Stimulated activated CD4-positive, alpha-beta T cell treated with anti-CD3 and anti-CD28 coated beads, Interleukin-12 subunit alpha, Interleukin-12 subunit beta, amount 100 ng/mL, for 48 hours (primary cell): ENCODE data around the gene DMGDH.
A peak's percentile ranks its signal among the peaks of the same experiment; 100 is the strongest.
"Not testable (repeated sequence)": the region's sequence is repeated elsewhere in the genome, so short reads cannot be mapped to it uniquely, and the experiment has no call there.

Source experiments
- DNase-seq, 3 donors: peaks; one replicate each; pipeline ENCODE4 v3.0.0-alpha.2; 2020; ENCODE audit warnings: low read depth in 2 of 3, low spot score in 1 of 3

The DMGDH gene

DNA sequence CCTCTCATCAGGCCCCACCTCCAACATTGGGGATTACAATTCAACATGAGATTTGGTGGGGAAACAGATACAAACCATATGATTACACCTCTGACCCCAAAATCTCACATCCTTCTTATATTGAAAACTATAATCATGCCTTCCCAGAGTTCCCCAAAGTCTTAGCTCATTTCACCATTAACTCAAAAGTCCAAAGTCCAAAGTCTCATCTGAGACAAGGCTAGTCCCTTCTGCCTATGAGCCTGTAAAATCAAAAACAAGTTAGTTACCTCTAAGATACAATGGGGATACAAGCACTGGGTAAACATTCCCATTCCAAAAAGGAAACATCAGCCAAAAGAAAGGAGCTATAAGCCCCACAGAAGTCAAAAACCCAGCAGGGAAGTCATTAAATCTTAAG, 57.6 kb downstream of the DMGDH start:
- no peak for DNase-seq

DNA sequence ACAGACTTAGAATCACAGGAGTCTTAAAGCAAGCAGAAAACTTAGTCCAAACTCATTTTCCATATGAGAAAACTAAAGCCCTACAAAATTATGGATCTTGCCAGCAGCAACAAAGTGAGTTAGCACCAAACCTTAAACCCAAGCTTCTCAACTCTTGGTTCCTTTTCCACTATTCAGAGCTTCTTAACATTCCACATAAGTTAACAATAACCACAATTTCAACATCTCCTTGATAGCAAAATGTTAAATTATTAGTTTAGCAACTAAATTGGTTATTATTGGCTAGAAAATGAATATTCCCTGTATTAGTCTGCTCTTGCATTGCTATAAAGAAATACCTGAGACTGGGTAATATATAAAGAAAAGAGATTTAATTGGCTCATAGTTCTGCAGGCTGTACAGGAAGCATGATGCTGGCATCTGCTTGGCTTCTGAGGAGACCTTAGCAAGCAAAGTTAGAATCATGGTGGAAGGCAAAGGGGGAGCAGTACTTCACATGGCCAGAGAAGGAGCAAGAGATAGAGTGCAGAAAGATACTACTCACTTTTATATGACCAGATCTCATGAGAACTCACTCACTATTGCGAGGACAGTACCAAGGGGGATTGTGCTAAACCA, 58.1 kb downstream of the DMGDH start:
- DNase-seq, result no peak

DNA sequence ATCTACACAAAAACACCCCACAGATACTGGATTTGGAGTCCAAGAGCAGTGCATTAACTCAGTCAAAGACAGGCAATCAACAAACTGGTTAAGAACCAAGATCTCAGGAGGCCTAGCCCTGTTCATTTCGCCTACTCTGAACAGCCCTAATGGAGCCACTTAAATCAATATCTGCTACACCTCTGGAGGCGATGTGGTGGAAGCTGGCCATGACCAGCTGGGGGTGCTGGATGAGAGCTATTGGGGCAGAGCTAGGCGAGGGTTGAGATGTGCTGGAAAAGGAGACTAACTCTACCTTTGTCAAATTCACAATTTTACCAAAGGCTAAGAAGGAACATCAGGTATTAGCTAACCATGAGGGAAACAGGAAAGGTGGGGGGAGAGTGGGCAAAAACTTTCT, 61.1 kb downstream of the DMGDH start:
- DNase-seq, result no peak

DNA sequence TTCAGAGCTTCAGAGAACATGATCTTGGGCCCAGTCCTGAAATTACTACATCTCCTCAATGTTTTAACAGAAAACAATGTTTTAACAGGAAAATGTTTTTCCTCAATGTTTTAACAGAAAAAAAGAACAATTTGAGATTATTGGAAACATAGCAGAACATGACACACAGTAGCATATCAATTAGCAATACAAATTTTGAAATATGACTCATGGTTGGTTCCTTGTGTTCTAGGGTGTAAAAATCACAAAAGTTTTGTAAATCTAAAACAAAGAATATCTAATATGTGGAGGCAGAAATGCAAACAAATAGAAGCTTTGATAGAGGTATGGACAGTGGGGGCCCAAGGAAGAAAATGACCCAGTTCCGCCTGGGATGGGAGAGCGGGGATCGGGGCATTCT, 61.6 kb downstream of the DMGDH start:
- no peak for DNase-seq

DNA sequence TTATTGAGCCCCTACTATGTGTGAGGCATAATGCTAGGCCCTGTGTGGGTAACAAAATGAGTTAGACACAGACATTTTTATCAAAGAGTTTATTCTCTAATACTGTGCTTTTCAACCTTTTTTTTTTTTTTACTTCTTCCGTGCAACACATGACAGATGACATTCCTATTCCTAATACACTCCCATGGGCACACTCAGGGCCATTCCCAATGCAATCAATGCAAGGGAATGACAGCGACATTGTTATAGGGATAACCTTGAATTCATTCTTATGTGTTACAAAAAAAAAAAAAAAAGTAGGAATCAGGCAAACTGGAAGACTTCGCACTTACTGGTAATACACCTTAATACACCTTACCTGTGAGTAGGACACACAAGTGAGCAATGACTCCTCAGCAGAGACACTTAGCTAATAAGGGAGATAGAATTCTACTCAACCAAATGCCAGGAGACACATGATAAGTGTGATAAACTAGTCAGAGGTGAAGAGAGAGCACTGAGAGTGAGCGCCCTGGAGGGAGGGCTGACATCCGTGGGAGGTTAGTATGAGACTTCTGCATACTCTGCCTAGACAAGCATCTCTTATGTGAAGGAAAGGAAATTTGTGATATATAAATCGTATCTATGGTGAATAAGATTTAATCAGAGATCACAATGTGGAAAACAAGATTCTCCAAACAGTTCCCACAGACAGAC, 63.4 kb downstream of the DMGDH start:
- DNase-seq, result no peak

DNA sequence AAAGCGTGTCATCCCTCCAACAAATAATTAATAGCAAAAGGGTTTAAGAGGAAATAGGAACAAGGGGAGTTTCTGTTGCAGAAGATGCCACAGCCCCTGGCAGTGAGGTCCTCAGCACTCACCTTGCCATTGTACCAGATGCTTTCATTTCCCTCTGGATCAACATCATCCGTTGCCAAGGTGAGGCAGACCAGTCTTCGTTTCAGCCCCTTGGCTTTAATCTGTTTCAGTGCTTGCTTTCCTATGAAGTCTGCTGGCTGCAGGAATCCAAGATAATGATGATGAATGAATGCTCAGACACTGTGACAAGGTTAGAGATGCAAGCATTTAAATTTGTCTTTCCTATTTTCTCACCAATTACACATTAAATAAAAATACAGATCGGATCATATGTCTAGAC, 64.3 kb downstream of the DMGDH start:
- no peak for DNase-seq

DNA sequence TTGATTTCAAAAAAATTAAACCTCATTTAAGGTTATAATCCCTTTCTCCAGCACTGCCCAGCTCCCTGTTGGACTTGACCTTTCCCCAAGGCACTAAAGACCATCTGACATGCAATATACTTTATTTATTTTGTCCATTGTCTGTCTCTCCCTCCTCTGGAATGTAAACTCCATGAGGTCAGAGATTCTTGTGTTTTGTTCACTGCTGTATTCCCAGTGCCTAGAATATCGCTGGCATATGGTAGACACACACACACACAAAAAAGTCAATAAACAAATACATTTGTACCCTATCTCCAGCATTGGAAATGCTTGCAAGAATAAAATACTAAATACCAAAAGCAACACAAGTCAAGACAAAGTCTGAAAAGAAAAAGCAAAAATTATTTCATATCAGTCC, 67.1 kb downstream of the DMGDH start:
- no peak for DNase-seq

DNA sequence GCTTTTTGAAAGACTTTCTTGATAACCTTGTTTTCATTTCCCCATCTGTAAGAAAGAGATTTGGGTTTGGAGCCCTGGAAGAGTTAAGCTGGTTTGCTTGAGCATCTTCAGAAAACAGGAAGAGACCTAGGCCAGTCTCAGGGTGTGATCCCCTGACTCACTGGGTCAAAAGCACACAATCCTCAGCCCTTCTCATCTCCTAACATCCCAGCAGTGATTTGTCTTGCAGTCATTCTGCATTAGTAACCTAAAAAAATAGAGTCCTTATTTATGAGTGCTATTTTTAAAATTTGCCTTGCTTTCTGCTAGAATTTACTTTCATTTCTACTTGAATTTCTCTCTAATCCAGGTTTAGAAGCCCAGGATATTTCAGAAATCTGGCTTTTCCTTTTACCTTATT, 68.0 kb downstream of the DMGDH start:
- no peak for DNase-seq

DNA sequence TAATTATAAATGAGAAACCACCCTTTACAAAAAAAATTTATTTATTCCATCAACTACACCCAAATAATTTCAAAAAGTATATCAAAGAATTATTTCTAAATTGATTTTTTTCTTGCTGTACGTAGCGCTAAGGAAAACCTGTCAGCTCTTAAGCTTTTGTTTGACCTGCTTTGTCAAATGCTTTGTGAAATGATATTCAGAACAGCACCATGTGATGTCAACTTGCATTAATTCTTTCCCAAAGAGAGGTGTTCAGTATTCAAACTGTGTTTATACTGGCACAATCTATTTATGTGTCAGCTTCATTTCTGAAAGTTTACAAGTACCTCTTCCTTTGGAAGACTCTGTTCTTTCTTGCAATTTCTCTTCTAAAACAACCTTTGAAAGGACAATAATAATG, 72.4 kb downstream of the DMGDH start:
- no peak for DNase-seq

DNA sequence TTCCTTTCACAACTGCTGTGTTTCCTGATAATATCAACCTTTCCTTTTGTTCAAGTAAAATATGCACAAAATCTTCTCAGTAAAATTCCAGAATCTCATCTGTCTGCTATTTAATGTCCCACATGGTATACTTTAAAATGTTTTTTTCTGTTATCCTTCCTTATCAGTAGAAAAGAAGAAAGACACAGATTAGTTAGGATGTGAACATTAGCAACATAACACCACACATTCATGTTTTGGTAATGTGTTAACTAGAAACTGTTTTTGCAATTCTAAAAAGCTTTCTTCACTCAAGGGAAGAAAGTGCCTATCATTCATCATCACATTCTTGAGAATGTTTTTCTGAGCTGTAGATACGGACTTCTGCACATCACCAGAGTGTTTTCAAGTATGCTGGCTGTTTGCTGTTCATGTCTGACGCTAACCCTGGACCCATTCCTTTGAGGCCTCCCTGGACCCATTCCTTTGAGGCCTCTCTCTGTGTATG, 73.9 kb downstream of the DMGDH start:
- no peak for DNase-seq

DNA sequence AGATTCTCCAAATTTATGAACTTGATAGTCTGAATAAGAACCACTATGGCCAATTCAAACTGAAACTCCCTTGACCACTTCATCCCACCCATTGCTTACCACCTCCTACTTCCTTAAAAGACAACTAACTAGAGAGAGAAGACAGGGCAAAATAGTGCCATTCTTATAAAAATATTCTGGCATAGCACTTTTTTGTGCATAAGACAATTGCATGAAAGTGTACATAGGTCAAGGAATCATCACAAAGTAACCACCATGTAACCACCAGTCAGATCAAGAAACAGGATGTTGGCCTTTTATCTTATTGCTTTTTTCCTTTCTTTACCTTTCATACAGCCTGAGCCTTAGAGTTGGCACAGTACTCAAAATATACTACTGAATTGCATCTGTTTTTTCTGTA, 76.3 kb downstream of the DMGDH start:
- no peak for DNase-seq

DNA sequence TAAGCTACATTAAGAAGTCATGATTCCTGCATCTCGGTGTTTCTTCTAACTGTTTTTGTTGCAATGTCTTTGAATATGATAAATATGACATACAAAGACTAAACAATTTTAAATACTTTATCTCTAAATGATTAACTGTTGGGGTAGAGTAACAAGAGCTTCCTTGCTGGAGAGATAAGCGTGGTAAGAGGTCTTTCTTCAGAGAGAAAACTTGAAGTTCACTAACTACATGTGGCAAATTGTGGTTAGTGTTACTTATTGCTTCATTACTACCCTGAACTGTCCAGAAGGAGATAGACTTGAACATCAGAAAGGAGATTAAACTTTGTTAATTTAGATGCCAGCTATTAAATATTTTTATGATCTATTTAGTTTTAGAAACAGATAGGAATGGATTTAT, 77.3 kb downstream of the DMGDH start:
- no peak for DNase-seq

DNA sequence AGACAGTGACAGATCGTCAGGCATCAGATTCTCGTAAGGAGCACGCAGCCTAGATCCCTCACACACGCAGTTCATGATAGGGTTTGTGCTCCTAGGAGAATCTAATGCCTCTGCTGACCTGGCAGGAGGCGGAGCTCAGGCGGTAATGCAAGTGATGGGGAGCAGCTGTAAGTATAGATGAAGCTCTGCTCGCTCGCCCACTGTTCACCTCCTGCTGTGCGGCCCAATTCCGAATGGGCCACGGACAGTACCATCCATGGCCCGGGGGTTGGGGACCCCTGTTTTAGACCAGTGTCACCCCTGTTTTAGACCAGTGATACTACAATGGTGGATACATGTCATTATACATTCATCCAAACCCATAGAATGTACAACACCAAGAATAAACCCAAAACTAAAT, 80.4 kb downstream of the DMGDH start:
- DNase-seq, result no peak

DNA sequence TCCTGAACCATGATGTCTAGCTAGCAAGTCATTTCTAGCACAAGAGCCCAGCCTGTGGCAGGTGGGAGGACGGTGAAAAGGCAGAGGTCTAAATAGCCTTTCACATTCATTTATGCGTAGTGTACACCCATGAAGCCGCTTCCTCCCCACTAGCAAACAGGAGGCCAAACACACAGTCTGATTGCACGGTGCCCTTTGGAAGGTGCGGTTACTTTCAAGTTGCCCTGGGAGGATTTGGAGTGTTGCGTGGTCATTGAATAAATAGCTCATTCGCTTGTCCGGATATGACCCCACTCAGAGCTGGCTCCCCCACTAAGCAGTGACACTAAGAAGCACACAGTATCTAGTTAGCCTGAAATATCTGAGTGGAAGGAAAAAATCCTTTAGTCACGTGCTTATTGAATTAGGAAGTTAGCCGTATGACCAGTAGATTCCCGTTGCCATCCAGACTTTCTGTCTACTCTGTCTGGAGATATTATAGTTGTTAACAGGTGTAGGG, 83.7 kb downstream of the DMGDH start:
- DNase-seq, result peak; percentile 30 to 52 (median 49)

DNA sequence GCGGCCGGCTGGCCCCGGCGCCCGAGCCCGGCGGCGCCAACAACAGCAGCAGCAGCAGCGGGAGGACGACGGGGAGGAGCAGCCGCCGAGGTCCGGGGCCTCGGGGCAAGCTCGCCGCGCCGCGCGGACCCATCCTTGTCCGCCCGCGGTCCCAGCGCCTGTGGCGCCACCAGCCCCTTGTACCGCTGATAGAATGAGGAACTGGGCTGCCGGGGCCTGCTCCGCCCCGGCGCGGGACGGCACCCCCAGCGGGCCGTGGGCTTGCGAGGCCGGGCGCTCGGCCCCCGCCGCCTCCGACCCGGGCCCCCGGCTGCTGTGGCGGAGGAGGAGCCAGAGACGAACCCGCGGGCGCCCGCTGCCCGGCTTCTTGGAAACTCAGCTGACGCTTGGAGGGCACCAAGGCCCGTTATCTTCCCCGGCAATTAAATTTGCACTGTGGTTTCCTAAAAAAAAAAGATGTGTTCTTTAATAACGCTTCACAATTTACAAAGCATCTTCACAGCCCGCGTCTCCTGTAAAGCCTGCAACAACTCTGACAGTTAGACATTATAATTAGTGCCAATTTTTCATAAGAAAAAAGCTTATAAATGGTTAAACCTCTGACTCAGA, 84.3 kb downstream of the DMGDH start, which contains the start of gene ARSB:
Gene ARSB, minus strand, starts transcription at position 195 of the 609 bp plus-strand sequence. Its CDS starts 62 bp downstream, at position 133.
- DNase-seq, result peak in 2 of 3 donors; percentile 24 to 47

DNA sequence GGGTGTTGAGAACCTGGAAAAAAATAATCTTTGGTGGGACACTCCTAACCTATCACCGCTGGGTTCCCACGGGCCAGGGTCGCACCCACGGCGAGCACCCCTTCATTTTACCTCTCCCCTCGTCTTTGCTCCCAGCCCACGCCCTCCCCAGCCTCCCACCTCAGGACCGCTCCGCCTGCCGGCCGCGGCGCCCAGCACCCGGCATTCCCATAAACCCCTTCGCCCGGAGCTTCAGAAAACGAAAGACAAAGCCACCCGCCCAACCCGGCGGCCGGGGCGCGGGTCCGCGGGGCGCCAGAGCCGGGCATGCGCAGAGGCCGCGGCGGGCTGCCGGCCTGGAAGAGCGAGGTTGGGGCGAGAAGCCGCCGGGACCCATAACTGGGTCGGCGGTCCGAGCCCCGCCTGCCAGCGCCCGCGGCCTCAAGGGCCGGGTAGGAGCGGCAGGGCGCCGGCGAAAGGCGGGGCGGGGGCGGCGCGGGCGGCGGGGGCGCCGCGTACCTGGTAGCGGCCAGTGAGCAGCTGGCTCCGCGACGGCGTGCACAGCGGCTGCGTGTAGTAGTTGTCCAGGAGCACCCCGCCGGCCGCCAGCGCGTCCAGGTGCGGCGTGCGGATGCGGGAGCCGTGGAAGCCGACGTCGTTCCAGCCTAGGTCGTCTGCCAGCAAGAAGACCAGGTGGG, 84.9 kb downstream of the DMGDH start:
- DNase-seq, result peak; percentile 55 to 71 (median 61)

DNA sequence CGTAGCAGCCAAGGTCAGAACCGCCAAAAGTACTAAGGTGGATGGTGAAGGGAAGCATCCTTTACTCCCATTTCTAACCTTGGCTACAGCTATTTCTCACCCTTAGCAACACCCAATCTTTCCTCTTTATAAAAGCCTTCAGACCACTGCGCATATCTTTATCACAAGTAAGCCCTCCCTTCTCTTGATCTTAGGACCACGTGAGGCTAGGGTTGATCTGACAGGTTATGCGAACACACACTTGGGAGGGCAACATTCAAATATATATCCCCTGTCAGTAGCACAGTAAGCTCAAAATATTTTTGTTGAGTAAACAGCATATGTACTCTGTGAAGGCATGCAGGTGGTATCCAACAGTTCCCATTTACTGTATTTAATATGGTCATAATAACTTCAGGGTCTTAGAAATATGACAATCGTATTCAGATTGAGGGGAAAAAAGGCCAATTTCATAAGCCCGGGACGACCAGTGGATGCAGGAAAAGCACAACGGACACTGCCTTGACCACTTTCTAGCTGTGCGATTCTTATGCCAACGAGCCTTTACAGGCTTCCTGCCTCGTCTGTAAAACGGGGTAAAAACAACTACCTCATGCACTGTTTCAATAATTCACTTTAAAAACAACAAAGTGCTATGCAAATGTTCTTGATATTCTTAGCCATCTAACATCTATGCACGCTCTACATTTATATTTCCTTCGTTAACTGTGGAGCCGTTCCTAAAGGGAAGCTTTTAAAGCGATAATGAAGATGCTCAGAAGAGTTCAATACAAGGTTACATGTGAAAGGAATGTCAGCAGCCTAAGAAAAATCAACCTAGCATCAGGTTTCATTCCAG, 85.7 kb downstream of the DMGDH start:
- DNase-seq, result no peak

DNA sequence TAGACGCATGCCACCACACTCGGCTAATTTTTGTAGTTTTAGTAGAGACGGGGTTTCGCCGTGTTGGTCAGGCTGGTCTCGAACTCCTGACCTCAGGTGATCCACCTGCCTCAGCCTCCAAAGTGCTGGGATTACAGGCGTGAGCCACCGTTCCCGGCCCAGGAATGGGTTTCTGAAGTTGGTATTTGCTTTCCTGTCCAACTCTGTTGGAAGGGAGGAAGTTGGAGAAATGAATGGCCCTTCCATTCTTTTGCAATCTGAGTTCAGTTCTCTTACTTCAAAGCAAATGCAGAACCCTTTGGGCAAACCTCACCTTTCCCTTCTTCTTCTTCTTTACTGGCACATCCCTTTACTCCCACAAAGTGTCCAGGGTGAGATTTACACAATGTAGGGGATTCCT, 86.3 kb downstream of the DMGDH start:
- DNase-seq, result not testable (repeated sequence)

DNA sequence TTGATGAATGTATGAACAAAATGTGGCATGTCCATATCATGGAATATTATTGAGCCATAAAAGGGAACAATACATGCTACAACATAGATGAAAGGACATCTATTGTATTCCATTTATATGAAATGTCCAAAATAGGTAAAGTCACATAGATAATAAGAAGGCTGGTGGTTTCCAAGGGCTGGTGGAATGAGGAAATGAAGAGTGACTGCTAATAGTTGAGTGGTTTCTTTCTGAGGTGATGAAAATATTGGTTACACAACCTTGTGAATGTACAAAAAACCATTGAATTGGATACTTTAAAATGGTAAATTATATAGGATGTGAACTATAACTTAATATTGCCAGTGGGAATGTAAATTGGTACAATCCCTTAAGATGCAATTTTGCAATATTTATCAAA, 89.6 kb downstream of the DMGDH start:
- DNase-seq, result no peak

DNA sequence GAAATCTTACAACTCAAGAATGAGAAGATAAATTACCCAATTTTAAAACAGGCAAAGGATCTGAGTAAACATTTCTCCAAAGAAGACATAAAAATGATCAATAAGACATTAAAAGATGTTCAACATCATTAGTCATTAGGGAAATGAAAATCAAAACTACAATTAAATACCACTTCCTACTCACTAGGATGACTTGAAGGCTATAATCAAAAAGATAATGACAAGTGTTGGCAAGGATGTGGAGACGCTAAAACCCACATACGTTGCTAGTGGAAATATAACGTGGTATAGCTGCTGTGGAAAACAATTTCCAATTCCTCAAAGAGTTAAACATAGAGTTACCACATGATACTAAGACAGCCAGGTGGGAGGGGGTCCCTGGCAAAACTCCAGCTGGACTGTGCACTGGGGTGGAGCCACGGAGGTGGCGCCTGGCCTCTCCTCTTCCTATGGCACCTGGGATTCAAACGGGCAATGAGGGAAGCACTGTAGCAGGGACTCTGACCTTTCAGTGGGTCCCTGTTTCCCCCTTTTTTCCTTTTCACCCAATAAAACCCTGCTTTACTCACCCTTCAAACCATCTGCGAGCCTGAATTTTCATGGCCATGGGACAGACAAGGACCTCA, 90.2 kb downstream of the DMGDH start:
- DNase-seq, result no peak
